Mesenchymal stem cell (in vitro differentiated cells and primary cell): ENCODE measurements around the gene MAJIN.

Experiments
- DNase-seq: peaks from one replicate; pipeline ENCODE4 v3.0.0-alpha.2; 2013
- H2AFZ ChIP-seq: one replicate; pipeline ENCODE4 v1.6.1; 2013; ENCODE audit warnings: low read depth, mild to moderate bottlenecking, control low read depth, inconsistent platforms, low read length, moderate library complexity
- H2AK5ac ChIP-seq: 2 replicates; pipeline ENCODE4 v1.6.1; 2013; ENCODE audit warnings: low read length, moderate library complexity, mild to moderate bottlenecking, inconsistent platforms; ENCODE audit not compliant: severe bottlenecking
- H2BK120ac ChIP-seq: one replicate; pipeline ENCODE4 v1.6.1; 2013; ENCODE audit warnings: low read depth, mild to moderate bottlenecking, inconsistent platforms, low read length, moderate library complexity
- H2BK12ac ChIP-seq, 2 experiments: one replicate each; pipeline ENCODE4 v1.6.1; 2013; ENCODE audit warnings: inconsistent platforms in 2 of 2, low read length in 2 of 2, mild to moderate bottlenecking in 2 of 2, moderate library complexity in 2 of 2, control low read depth in 1 of 2
- H2BK15ac ChIP-seq: one replicate; pipeline ENCODE4 v1.6.1; 2013; ENCODE audit warnings: mild to moderate bottlenecking, low read depth, inconsistent platforms; ENCODE audit not compliant: poor library complexity, severe bottlenecking
- H2BK5ac ChIP-seq: 2 replicates; pipeline ENCODE4 v1.6.1; 2013; ENCODE audit warnings: low read depth, mild to moderate bottlenecking, low read length, control low read depth, inconsistent platforms; ENCODE audit not compliant: poor library complexity, severe bottlenecking
- H3K14ac ChIP-seq, 2 experiments: one replicate each; pipeline ENCODE4 v1.6.1; 2013; ENCODE audit warnings: inconsistent platforms in 2 of 2, low read length in 2 of 2, control low read depth in 1 of 2, mild to moderate bottlenecking in 1 of 2, moderate library complexity in 1 of 2
- H3K18ac ChIP-seq, 2 experiments: one replicate each; pipeline ENCODE4 v1.6.1; 2013; ENCODE audit warnings: inconsistent platforms in 2 of 2, low read length in 2 of 2, control low read depth in 1 of 2, low read depth in 1 of 2, mild to moderate bottlenecking in 1 of 2
- H3K23ac ChIP-seq, 2 experiments: one replicate each; pipeline ENCODE4 v1.6.1; 2013; ENCODE audit warnings: inconsistent platforms in 2 of 2, low read length in 2 of 2, mild to moderate bottlenecking in 2 of 2, moderate library complexity in 2 of 2, control low read depth in 1 of 2
- H3K27ac ChIP-seq: 2 replicates; pipeline ENCODE4 v1.5.1; 2013; ENCODE audit warnings: mild to moderate bottlenecking, moderate library complexity, low read length, control low read depth, inconsistent platforms; ENCODE audit not compliant: poor library complexity, severe bottlenecking
- H3K27me3 ChIP-seq, 2 experiments: 2 replicates each; pipeline versions ENCODE4 v1.6.1 to v1.7.0; 2013; ENCODE audit warnings: low read length in 2 of 2, mild to moderate bottlenecking in 2 of 2, moderate library complexity in 2 of 2, control low read depth in 1 of 2, inconsistent platforms in 1 of 2; ENCODE audit not compliant: control insufficient read depth in 1 of 2, insufficient read depth in 1 of 2
- H3K36me3 ChIP-seq, 2 experiments: 2 replicates each; pipeline versions ENCODE4 v1.6.1 to v1.7.0; 2013; ENCODE audit warnings: low read length in 2 of 2, control low read depth in 1 of 2, inconsistent platforms in 1 of 2, low read depth in 1 of 2, mild to moderate bottlenecking in 1 of 2; ENCODE audit not compliant: insufficient read depth in 2 of 2, control insufficient read depth in 1 of 2
- H3K4ac ChIP-seq, 2 experiments: one replicate each; pipeline ENCODE4 v1.6.1; 2013; ENCODE audit warnings: inconsistent platforms in 2 of 2, low read length in 2 of 2, mild to moderate bottlenecking in 2 of 2, moderate library complexity in 2 of 2, control low read depth in 1 of 2, low read depth in 1 of 2
- H3K4me1 ChIP-seq: 2 replicates; pipeline ENCODE4 v1.6.1; 2013; ENCODE audit warnings: low read depth, low read length, control low read depth; ENCODE audit not compliant: control insufficient read depth, insufficient read depth
- H3K4me2 ChIP-seq: 2 replicates; pipeline ENCODE4 v1.6.1; 2013; ENCODE audit warnings: low read length, mild to moderate bottlenecking, inconsistent platforms; ENCODE audit not compliant: poor library complexity, severe bottlenecking
- H3K4me3 ChIP-seq, 2 experiments: 2 replicates each; pipeline versions ENCODE4 v1.5.1 to v1.7.0; 2013; ENCODE audit warnings: low read length in 2 of 2, mild to moderate bottlenecking in 2 of 2, control low read depth in 1 of 2, low read depth in 1 of 2; ENCODE audit not compliant: insufficient read depth in 1 of 2
- H3K79me1 ChIP-seq: replicated peaks from 2 replicates; pipeline ENCODE4 v1.6.1; 2013; ENCODE audit warnings: mild to moderate bottlenecking, control low read depth, low read length, inconsistent platforms; ENCODE audit not compliant: poor library complexity, severe bottlenecking
- H3K9ac ChIP-seq: 2 replicates; pipeline ENCODE4 v1.7.0; 2013; ENCODE audit warnings: mild to moderate bottlenecking, low read length, moderate library complexity
- H3K9me3 ChIP-seq: 2 replicates; pipeline ENCODE4 v1.7.0; 2013; ENCODE audit warnings: mild to moderate bottlenecking, low read length; ENCODE audit not compliant: control insufficient read depth
- H4K8ac ChIP-seq: one replicate; pipeline ENCODE4 v1.6.1; 2013; ENCODE audit warnings: inconsistent platforms, mild to moderate bottlenecking, low read length, moderate library complexity
- H4K91ac ChIP-seq: one replicate; pipeline ENCODE4 v1.6.1; 2013; ENCODE audit warnings: mild to moderate bottlenecking, low read length, inconsistent platforms
- WGBS: methylation state at CpG from one replicate; pipeline ENCODE4 v1.1.7; 2013; ENCODE audit warnings: mixed read lengths; 5-methylcytosine and 5-hydroxymethylcytosine counted together

MAJIN gene

DNA sequence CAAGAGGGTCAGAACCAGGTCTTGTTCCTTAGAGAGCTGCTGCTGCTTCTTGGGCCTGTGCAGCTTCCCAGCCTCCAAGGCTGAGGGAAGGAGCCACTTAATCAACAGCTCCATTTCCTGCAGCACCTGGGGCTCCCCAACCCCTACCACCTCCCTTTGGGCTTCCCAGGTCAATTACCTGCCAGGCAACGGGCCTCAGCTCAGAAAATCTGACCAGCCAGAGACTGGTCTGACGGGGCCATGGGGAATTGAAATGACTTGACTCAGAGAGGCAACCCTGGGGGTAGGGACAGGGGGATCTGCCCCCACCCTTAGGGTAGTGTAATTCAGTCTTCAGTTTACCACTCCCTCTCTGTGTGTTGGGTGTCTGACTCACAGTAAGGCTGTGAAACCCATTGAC lies 4.7 kb upstream of the MAJIN start:
- Histone ChIP-seq H3K79me1 (no peaks in the 10 kb centered on the region), H2AK5ac (no peak overlapping the region), H3K4me1 (no peaks in the 10 kb centered on the region), H3K27ac (no peak overlapping the region), H3K9me3 (no peaks in the 10 kb centered on the region), H3K14ac (no peak overlapping the region), H3K27me3 (peaks cover 6 to 15% of the 10 kb centered on the region in 2 experiments), H3K36me3 (no peaks in the 10 kb centered on the region), H3K9ac (no peak overlapping the region), H3K23ac (no peak overlapping the region), H2BK15ac (no peak overlapping the region), H4K91ac (no peak overlapping the region), H3K4me2 (no peak overlapping the region), H2BK12ac (no peak overlapping the region), H2AFZ (no peak overlapping the region), H3K4me3 (no peak overlapping the region), H2BK5ac (no peak overlapping the region), H3K4ac (no peak overlapping the region), H3K18ac (no peak overlapping the region), H2BK120ac (no peak overlapping the region), H4K8ac (no peak overlapping the region)
- no peak for DNase-seq
- 90% methylated on average over 2 of the region's 2 CpGs for WGBS

DNA sequence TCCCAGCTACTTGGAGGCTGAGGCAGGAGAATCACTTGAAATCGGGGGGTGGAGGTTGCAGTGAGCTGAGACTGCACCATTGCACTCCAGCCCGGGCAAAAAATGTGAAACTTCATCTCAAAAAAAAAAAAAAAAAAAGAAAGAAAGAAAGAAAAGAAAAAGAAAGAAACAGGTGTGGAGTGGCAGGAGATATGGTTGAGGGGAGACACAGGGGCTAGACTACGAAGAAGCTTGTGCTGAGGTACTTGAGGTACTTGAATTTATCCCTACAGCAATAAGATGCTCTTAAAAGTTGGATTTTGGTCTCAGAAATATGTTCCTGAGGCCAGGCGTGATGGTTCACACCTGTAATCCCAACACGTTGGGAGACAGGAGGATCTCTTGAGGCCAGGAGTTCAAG lies 2.2 kb upstream of the MAJIN start:
- H3K4ac ChIP-seq, result no peak overlapping the region
- no peak overlapping the region for H2AK5ac ChIP-seq
- H2AFZ ChIP-seq, result no peak overlapping the region
- H4K8ac ChIP-seq, result no peak overlapping the region
- H2BK5ac ChIP-seq, result no peak overlapping the region
- no peak overlapping the region for H2BK15ac ChIP-seq
- no peaks in the 10 kb centered on the region for H3K36me3 ChIP-seq
- no peak overlapping the region for H3K27ac ChIP-seq
- no peak overlapping the region for H3K18ac ChIP-seq
- no peak overlapping the region for H2BK12ac ChIP-seq
- H3K4me1 ChIP-seq, result no peaks in the 10 kb centered on the region
- no peak overlapping the region for H3K4me3 ChIP-seq
- H3K9ac ChIP-seq, result no peak overlapping the region
- H4K91ac ChIP-seq, result no peak overlapping the region
- peaks cover 6 to 16% of the 10 kb centered on the region in 2 experiments for H3K27me3 ChIP-seq
- H3K14ac ChIP-seq, result no peak overlapping the region
- no peak for DNase-seq
- no peak overlapping the region for H2BK120ac ChIP-seq
- WGBS, result 64% methylated on average over 4 of the region's 5 CpGs
- H3K9me3 ChIP-seq, result no peaks in the 10 kb centered on the region
- H3K79me1 ChIP-seq, result no peaks in the 10 kb centered on the region
- H3K4me2 ChIP-seq, result no peak overlapping the region
- H3K23ac ChIP-seq, result no peak overlapping the region

DNA sequence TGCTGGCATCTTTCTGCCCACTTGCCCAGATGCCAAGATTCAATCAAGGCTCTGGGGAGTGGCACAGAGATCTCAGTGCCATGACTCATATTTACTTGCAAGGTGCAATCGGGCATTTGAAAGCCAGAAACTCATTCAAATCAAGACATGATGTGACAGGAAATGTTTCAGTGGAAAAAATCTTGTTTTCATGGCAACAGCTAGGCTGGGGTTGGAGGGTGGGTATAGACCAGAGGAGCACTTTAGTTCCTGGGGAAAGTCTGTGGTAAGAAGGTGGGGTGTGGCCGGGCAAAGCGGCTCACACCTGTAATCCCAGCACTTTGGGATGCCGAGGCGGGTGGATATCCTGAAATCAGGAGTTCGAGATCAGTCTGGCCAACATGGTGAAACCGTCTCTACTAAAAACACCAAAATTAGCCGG lies 1.2 kb downstream of the MAJIN start:
- Histone ChIP-seq H3K27ac (no peak overlapping the region), H3K23ac (no peak overlapping the region), H3K4me2 (no peak overlapping the region), H3K14ac (no peak overlapping the region), H3K4ac (no peak overlapping the region), H2AK5ac (no peak overlapping the region), H3K18ac (no peak overlapping the region), H3K79me1 (no peaks in the 10 kb centered on the region), H2BK15ac (no peak overlapping the region), H3K36me3 (no peaks in the 10 kb centered on the region), H2BK12ac (no peak overlapping the region), H3K9me3 (no peaks in the 10 kb centered on the region), H3K27me3 (peaks cover 6 to 11% of the 10 kb centered on the region in 2 experiments), H4K8ac (no peak overlapping the region), H2BK5ac (no peak overlapping the region), H3K4me1 (no peaks in the 10 kb centered on the region), H4K91ac (no peak overlapping the region), H2BK120ac (no peak overlapping the region), H3K4me3 (no peak overlapping the region), H3K9ac (no peak overlapping the region), H2AFZ (no peak overlapping the region)
- 92% methylated on average over 8 of the region's 8 CpGs for WGBS
- no peak for DNase-seq

DNA sequence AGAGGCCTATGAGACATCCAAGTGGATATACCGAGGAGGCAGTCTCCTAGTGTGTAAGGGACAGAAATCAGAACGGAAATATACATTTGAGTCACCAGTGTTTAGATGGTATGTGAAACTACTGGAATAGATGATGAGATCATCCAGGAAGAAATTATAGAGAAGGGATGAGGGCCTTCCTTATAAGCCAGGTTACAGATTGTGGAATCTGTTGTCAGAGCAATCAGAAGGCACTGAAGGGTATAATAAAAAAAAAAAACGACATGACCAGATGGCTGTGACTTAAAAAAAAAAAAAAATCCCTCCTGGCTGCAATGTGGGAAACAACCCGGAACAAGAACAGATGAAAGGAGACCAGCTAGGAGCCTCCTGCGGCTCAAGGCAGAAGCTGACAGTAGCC lies 2.7 kb downstream of the MAJIN start:
- no peak overlapping the region for H3K4me3 ChIP-seq
- H2BK5ac ChIP-seq, result no peak overlapping the region
- no peaks in the 10 kb centered on the region for H3K79me1 ChIP-seq
- no peaks in the 10 kb centered on the region for H3K9me3 ChIP-seq
- H4K91ac ChIP-seq, result no peak overlapping the region
- H3K4ac ChIP-seq, result no peak overlapping the region
- peak; percentile 70 for DNase-seq
- 45% methylated on average over 5 of the region's 5 CpGs for WGBS
- H3K4me2 ChIP-seq, result no peak overlapping the region
- H3K14ac ChIP-seq, result no peak overlapping the region
- no peaks in the 10 kb centered on the region for H3K36me3 ChIP-seq
- H2AFZ ChIP-seq, result no peak overlapping the region
- no peak overlapping the region for H3K9ac ChIP-seq
- H2AK5ac ChIP-seq, result no peak overlapping the region
- peaks cover 0 to 13% of the 10 kb centered on the region in 2 experiments for H3K27me3 ChIP-seq
- no peak overlapping the region for H3K23ac ChIP-seq
- H4K8ac ChIP-seq, result no peak overlapping the region
- H2BK15ac ChIP-seq, result no peak overlapping the region
- H2BK12ac ChIP-seq, result no peak overlapping the region
- H3K27ac ChIP-seq, result no peak overlapping the region
- H2BK120ac ChIP-seq, result no peak overlapping the region
- no peak overlapping the region for H3K18ac ChIP-seq
- H3K4me1 ChIP-seq, result no peaks in the 10 kb centered on the region
